Measurements from ENCODE around the gene SMCO1.
"Not testable (repeated sequence)": the region's sequence is repeated elsewhere in the genome, so short reads cannot be mapped to it uniquely, and the experiment has no call there.

SMCO1 gene

GRCh38 chr3:196521291-196521690 lies 6.1 kb upstream of the SMCO1 start:
- DNase-seq (ENCODE audit: low read depth in 2 of 2) = not testable (repeated sequence)

- no peak for DNase-seq (ENCODE audit: low read depth in 2 of 2)
Observed at GRCh38 chr3:196519718-196520082, 4.6 kb upstream of the SMCO1 start.

- peak in 1 of 2 donors; percentile 26 for DNase-seq (ENCODE audit: low read depth in 2 of 2)
Observed at GRCh38 chr3:196518966-196519717, 4.0 kb upstream of the SMCO1 start.

GRCh38 chr3:196517919-196518318 lies 2.8 kb upstream of the SMCO1 start:
- DNase-seq (ENCODE audit: low read depth in 2 of 2) = no peak

- DNase-seq (ENCODE audit: low read depth in 2 of 2) = no peak
Observed at GRCh38 chr3:196517162-196517800, 2.1 kb upstream of the SMCO1 start.

- DNase-seq (ENCODE audit: low read depth in 2 of 2) = no peak
Observed at GRCh38 chr3:196514350-196514716, 813 bp downstream of the SMCO1 start.

- DNase-seq (ENCODE audit: low read depth in 2 of 2) = no peak
Observed at GRCh38 chr3:196513697-196514349, 1.3 kb downstream of the SMCO1 start.

- DNase-seq (ENCODE audit: low read depth in 2 of 2) = not testable (repeated sequence)
Observed at GRCh38 chr3:196511646-196512425, 3.3 kb downstream of the SMCO1 start.

- not testable (repeated sequence) for DNase-seq (ENCODE audit: low read depth in 2 of 2)
Observed at GRCh38 chr3:196511108-196511507, 4.0 kb downstream of the SMCO1 start.

- no peak for DNase-seq (ENCODE audit: low read depth in 2 of 2)
Observed at GRCh38 chr3:196506687-196507086, 8.5 kb downstream of the SMCO1 start.

- no peak for DNase-seq (ENCODE audit: low read depth in 2 of 2)
Observed at GRCh38 chr3:196504556-196504955, 10.6 kb downstream of the SMCO1 start.

- DNase-seq (ENCODE audit: low read depth in 2 of 2) = not testable (repeated sequence)
Observed at GRCh38 chr3:196504077-196504398, 11.1 kb downstream of the SMCO1 start.

GRCh38 chr3:196503196-196504076 lies 11.7 kb downstream of the SMCO1 start, which contains the start of gene RNF168:
TSS of gene RNF168 (minus strand) at chr3:196503768. CDS start at chr3:196503173, 595 bp downstream.
- peak; percentile 97 to 98 for DNase-seq (ENCODE audit: low read depth in 2 of 2)

- DNase-seq (ENCODE audit: low read depth in 2 of 2) = peak; percentile 31 to 49
Observed at GRCh38 chr3:196502775-196503195, 12.4 kb downstream of the SMCO1 start.

GRCh38 chr3:196501316-196502044 lies 13.7 kb downstream of the SMCO1 start:
- DNase-seq (ENCODE audit: low read depth in 2 of 2) = no peak

GRCh38 chr3:196499807-196500524 lies 15.2 kb downstream of the SMCO1 start:
- DNase-seq (ENCODE audit: low read depth in 2 of 2) = no peak

- DNase-seq (ENCODE audit: low read depth in 2 of 2) = no peak
Observed at GRCh38 chr3:196499061-196499460, 16.1 kb downstream of the SMCO1 start.

- no peak for DNase-seq (ENCODE audit: low read depth in 2 of 2)
Observed at GRCh38 chr3:196498297-196498696, 16.8 kb downstream of the SMCO1 start.

GRCh38 chr3:196496183-196496582 lies 19.0 kb downstream of the SMCO1 start:
- no peak for DNase-seq (ENCODE audit: low read depth in 2 of 2)

GRCh38 chr3:196493292-196493691 lies 21.9 kb downstream of the SMCO1 start:
- no peak for DNase-seq (ENCODE audit: low read depth in 2 of 2)
